Pons (tissue), 1 donor: Measurements from ENCODE around the gene SCARB1.

Experiments used
- DNase-seq: peaks from one replicate; pipeline ENCODE4 v3.0.0-alpha.2; 2016; ENCODE audit warnings: low spot score

SCARB1 gene

DNA sequence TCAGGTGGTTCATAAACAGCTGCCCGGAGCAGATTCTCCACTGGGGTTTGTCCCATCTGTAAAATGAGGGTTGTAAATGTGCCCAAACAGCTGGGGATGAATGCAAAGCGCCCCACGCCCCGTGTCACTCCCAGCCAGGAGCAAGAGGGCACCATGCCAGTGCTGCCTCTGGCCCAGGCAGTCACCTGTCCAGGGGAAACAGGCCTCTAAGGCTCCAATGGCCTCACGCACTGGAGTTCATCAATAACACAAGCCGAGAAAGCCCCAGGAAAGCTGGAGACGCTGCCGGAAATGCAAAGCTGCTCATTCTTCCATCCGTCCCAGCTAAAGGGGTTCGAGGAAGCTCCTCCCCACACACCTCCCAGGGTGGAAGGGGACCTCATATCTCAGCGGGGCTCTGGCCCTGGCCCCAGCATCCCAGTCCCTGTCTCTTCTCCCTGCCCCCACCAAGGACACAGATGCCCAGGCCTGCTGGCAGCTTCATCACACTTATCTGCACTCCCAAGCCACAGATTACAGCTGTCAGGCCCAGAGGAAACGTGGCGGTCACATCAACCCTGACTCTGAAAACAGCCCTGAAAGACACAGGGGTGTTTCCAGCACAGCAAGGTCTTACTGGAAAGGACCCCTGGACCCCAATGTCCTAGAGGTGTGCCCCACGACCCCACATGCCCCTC lies 21.5 kb downstream of the SCARB1 start:
- no peak for DNase-seq

- no peak for DNase-seq
Measured at GRCh38 chr12:124841558-124841945, 22.1 kb downstream of the SCARB1 start.

GRCh38 chr12:124837958-124838803 lies 25.5 kb downstream of the SCARB1 start:
- DNase-seq, result peak; percentile 89

- no peak for DNase-seq
Measured at GRCh38 chr12:124837249-124837897, 26.3 kb downstream of the SCARB1 start.

DNA sequence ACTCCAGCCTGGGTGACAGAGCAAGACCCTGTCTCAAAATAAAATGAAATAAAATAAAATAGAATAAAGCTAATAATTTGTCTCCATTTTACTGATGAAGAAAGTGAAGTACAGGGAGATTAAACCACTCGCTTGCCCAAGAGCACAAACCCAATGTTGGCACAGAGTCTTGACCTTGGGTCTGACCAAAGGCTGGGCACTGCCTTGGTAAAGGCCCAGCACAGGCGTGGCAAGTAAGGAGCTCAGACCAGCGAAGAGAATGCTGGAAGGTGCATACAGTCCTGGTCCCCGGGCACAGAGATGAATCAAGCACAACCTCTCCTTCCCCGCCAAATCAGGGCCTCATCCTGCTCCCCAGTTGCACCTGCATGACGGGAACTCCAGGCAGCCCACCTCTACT lies 26.9 kb downstream of the SCARB1 start:
- DNase-seq, result no peak

- no peak for DNase-seq
Measured at GRCh38 chr12:124835656-124836410, 27.8 kb downstream of the SCARB1 start.

DNA sequence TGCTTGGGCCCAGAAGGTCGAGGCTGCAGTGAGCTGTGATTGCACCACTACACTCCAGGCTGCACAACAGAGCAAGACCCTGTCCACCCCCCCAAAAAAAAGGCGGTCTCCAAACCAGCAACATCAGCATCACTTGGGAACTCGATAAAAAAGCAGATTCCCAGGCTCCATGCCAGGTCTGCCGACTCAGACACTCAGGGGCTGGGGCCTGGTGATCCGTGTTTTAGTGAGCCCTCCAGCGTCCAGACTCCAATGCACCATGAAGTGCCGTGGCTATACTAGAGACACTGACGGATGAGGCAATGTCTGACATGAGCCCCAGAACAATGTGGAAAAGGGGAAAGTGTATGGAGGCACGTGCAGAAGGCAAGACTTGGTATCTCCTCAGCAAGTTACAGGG lies 28.8 kb downstream of the SCARB1 start:
- DNase-seq, result no peak

DNA sequence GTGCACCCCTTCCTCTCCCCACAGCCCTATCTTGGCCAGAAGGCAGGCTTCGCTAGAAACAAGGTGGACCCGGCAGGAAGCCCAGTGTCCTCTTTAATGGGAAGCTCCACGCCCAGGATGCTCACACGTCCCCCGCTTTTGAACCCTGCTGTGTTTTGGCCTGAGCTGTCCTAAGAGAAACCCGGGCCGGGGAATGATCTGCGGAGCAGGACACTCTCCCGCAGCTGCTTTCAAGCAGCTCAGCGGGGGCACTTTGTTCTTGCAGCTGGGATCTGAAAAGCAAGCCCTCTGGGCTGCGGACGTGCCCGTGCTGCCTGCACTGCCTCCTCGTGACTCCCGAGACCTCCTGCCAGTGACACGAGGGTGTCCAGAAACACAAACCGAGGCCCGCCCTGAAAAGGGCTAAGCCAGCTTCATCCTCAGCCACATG lies 30.0 kb downstream of the SCARB1 start:
- peak; percentile 20 for DNase-seq

- DNase-seq, result no peak
Measured at GRCh38 chr12:124832856-124833255, 30.8 kb downstream of the SCARB1 start.

- no peak for DNase-seq
Measured at GRCh38 chr12:124831590-124831989, 32.1 kb downstream of the SCARB1 start.

GRCh38 chr12:124830306-124830705 lies 33.4 kb downstream of the SCARB1 start:
- DNase-seq, result no peak

- DNase-seq, result no peak
Measured at GRCh38 chr12:124829708-124830304, 33.9 kb downstream of the SCARB1 start.

- DNase-seq, result no peak
Measured at GRCh38 chr12:124829008-124829707, 34.5 kb downstream of the SCARB1 start.

- no peak for DNase-seq
Measured at GRCh38 chr12:124828264-124829007, 35.2 kb downstream of the SCARB1 start.

GRCh38 chr12:124827588-124828184 lies 36.0 kb downstream of the SCARB1 start:
- DNase-seq, result no peak

DNA sequence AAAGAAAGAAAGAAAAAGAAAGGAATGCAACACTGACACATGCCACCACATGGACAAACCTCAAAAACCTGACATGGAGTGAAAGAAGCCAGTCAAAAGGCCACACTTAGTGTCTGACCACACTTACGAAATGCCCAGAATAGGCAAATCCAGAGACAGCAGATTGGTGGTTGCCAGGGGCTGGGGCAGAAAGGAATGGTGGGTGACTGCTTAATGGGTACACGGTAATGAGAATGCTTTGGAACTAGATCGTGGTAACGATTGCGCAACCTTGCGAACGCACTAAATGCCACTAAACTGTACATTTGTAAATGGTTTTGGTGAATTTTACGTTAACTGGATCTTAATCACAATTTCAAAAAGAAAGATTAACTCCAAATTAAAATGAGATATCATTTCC lies 39.5 kb downstream of the SCARB1 start:
- DNase-seq, result no peak

- no peak for DNase-seq
Measured at GRCh38 chr12:124823272-124823970, 40.2 kb downstream of the SCARB1 start.

GRCh38 chr12:124822218-124822617 lies 41.4 kb downstream of the SCARB1 start:
- DNase-seq, result no peak
